ENCODE measurements around the gene IMMP2L. TPM values are rescaled to one million over a fixed set of nuclear protein-coding genes. Genes with fewer than 3 reads are reported as not detected.

Gene IMMP2L
- total RNA-seq, 2 donors from 2014 or later, result 7.3 to 7.7 TPM

GRCh38 chr7:111362506-111363054 is 199.7 kb downstream of the IMMP2L start:
- H3K4me1 ChIP-seq, result peaks cover 0 to 6% of the 10 kb centered on the region in 2 donors
- TF ChIP-seq, protein P1, sequence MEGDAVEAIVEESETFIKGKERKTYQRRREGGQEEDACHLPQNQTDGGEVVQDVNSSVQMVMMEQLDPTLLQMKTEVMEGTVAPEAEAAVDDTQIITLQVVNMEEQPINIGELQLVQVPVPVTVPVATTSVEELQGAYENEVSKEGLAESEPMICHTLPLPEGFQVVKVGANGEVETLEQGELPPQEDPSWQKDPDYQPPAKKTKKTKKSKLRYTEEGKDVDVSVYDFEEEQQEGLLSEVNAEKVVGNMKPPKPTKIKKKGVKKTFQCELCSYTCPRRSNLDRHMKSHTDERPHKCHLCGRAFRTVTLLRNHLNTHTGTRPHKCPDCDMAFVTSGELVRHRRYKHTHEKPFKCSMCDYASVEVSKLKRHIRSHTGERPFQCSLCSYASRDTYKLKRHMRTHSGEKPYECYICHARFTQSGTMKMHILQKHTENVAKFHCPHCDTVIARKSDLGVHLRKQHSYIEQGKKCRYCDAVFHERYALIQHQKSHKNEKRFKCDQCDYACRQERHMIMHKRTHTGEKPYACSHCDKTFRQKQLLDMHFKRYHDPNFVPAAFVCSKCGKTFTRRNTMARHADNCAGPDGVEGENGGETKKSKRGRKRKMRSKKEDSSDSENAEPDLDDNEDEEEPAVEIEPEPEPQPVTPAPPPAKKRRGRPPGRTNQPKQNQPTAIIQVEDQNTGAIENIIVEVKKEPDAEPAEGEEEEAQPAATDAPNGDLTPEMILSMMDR (IDR thresholded peaks at IDR 0.05), result no peak
- no peak overlapping the region for H3K27ac ChIP-seq
- no peak for DNase-seq (ENCODE audit: low spot score)
- H3K36me3 ChIP-seq, result no peaks in the 10 kb centered on the region
- H3K4me3 ChIP-seq, result no peak overlapping the region
- no peaks in the 10 kb centered on the region for H3K9me3 ChIP-seq
- H3K27me3 ChIP-seq, result no peaks in the 10 kb centered on the region

GRCh38 chr7:111358915-111359314 is 203.4 kb downstream of the IMMP2L start:
- Histone ChIP-seq H3K9me3 (no peaks in the 10 kb centered on the region), H3K4me3 (no peak overlapping the region), H3K36me3 (no peaks in the 10 kb centered on the region), H3K4me1 (peaks cover 0 to 6% of the 10 kb centered on the region in 2 donors), H3K27me3 (no peaks in the 10 kb centered on the region), H3K27ac (no peak overlapping the region)
- DNase-seq (ENCODE audit: low spot score), result no peak
- TF ChIP-seq, protein P1 (IDR thresholded peaks at IDR 0.05), result no peak

GRCh38 chr7:111357691-111358090 is 204.6 kb downstream of the IMMP2L start:
- TF ChIP-seq, protein P1 (IDR thresholded peaks at IDR 0.05), result no peak
- no peaks in the 10 kb centered on the region for H3K9me3 ChIP-seq
- no peaks in the 10 kb centered on the region for H3K27me3 ChIP-seq
- no peak overlapping the region for H3K4me3 ChIP-seq
- no peaks in the 10 kb centered on the region for H3K4me1 ChIP-seq
- no peak for DNase-seq (ENCODE audit: low spot score)
- no peaks in the 10 kb centered on the region for H3K36me3 ChIP-seq
- no peak overlapping the region for H3K27ac ChIP-seq

GRCh38 chr7:111356941-111357340 is 205.4 kb downstream of the IMMP2L start:
- TF ChIP-seq, protein P1 (IDR thresholded peaks at IDR 0.05), result no peak
- Histone ChIP-seq H3K4me1 (no peaks in the 10 kb centered on the region), H3K9me3 (no peaks in the 10 kb centered on the region), H3K36me3 (no peaks in the 10 kb centered on the region), H3K27ac (no peak overlapping the region), H3K4me3 (no peak overlapping the region), H3K27me3 (no peaks in the 10 kb centered on the region)
- no peak for DNase-seq (ENCODE audit: low spot score)

DNA sequence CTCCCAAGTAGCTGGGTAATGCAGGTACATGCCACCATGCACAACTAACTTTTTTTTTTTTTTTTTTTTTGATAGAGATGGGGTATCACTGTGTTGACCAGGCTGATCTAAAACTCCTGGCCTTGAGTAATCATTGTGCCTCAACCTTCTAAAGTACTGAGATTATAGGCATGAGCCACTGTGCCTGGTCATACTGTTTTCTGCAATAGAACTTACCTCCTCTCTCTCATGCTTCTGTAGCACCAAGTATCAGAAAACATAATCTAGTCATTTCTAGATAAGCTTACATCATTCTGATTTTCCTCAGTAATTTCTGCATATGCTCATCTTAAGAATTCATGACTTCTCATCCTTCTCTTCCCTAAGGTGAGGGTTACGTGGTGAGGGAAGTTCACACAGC is 210.0 kb downstream of the IMMP2L start:
- H3K27me3 ChIP-seq, result no peaks in the 10 kb centered on the region
- no peak for DNase-seq (ENCODE audit: low spot score)
- no peak overlapping the region for H3K27ac ChIP-seq
- H3K36me3 ChIP-seq, result no peaks in the 10 kb centered on the region
- no peaks in the 10 kb centered on the region for H3K4me1 ChIP-seq
- no peaks in the 10 kb centered on the region for H3K9me3 ChIP-seq
- H3K4me3 ChIP-seq, result no peak overlapping the region
- TF ChIP-seq, protein P1 (IDR thresholded peaks at IDR 0.05), result no peak

- TF ChIP-seq, protein P1 (IDR thresholded peaks at IDR 0.05), result no peak
- Histone ChIP-seq H3K9me3 (peaks cover 0 to 26% of the 10 kb centered on the region in 2 donors), H3K36me3 (no peaks in the 10 kb centered on the region), H3K4me1 (no peaks in the 10 kb centered on the region), H3K27ac (no peak overlapping the region), H3K27me3 (no peaks in the 10 kb centered on the region), H3K4me3 (no peak overlapping the region)
- DNase-seq (ENCODE audit: low spot score), result no peak
Measured at GRCh38 chr7:111346219-111346618, 216.1 kb downstream of the IMMP2L start.

Data from right atrium auricular region (tissue), 2 donors.